Measurements from ENCODE around the gene KLF3. TPM values are rescaled to one million over a fixed set of nuclear protein-coding genes. Genes with fewer than 3 reads are reported as not detected.
"Not testable (repeated sequence)": the region's sequence is repeated elsewhere in the genome, so short reads cannot be mapped to it uniquely, and the experiment has no call there.

Gene KLF3
- total RNA-seq, 1 donor from 2014 or later, result 38.4 TPM

DNA sequence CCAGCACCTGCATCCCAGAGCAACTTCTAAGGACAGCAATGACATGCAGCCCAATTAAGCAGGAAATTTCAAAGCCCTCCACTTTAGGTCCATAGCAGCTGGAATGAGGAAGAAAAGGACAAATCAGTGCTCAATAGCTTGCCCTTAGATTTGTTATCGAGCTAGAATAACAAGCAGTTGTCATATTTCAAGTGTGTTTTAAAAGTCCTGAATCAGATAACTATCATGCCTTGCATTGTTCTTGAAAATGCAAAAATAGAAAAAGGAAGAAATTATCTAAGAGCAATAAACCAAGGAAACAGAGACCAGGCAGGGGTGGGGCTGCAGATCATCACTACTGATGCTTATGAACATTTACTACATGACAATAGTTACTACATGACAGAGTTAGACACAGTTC, 43.9 kb upstream of the KLF3 start:
- no peaks in the 10 kb centered on the region for H3K27me3 Mint-ChIP-seq (ENCODE audit: low read depth)
- no peak for DNase-seq (ENCODE audit: low read depth, low spot score)
- H3K4me1 Mint-ChIP-seq, result peaks cover 9% of the 10 kb centered on the region
- peaks cover 2% of the 10 kb centered on the region for H3K9me3 Mint-ChIP-seq
- H3K36me3 Mint-ChIP-seq (ENCODE audit: low read depth), result no peaks in the 10 kb centered on the region
- no peak overlapping the region for H3K27ac Mint-ChIP-seq (ENCODE audit: unreplicated experiment)
- TF ChIP-seq, protein P1, sequence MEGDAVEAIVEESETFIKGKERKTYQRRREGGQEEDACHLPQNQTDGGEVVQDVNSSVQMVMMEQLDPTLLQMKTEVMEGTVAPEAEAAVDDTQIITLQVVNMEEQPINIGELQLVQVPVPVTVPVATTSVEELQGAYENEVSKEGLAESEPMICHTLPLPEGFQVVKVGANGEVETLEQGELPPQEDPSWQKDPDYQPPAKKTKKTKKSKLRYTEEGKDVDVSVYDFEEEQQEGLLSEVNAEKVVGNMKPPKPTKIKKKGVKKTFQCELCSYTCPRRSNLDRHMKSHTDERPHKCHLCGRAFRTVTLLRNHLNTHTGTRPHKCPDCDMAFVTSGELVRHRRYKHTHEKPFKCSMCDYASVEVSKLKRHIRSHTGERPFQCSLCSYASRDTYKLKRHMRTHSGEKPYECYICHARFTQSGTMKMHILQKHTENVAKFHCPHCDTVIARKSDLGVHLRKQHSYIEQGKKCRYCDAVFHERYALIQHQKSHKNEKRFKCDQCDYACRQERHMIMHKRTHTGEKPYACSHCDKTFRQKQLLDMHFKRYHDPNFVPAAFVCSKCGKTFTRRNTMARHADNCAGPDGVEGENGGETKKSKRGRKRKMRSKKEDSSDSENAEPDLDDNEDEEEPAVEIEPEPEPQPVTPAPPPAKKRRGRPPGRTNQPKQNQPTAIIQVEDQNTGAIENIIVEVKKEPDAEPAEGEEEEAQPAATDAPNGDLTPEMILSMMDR (conservative IDR thresholded peaks at IDR 0.05), result no peak
- no peak overlapping the region for H3K4me3 Mint-ChIP-seq

DNA sequence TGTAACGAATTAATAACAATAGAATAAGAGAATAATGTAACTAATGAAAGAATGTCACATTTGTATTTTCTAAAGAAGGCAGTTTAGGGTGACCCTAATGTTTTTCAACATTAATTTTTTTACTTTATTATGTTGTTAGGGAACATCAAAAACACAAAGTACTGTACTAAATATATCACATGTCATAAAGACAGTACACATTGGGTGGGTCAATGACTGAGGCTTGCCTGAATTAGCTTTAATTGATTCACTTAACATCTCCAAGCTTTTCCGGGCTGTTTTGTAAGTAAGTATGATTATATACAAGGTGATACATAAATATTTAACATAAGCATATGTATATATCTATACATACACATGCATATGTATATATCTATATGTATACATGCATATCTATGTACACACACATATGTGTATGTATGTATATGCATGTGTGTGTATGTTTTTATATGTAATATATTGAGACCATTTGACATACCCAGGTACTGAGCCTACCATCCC, 43.4 kb upstream of the KLF3 start:
- peaks cover 12% of the 10 kb centered on the region for H3K4me1 Mint-ChIP-seq
- no peak for DNase-seq (ENCODE audit: low read depth, low spot score)
- H3K4me3 Mint-ChIP-seq, result no peak overlapping the region
- peaks cover under 1% of the 10 kb centered on the region for H3K36me3 Mint-ChIP-seq (ENCODE audit: low read depth)
- H3K27me3 Mint-ChIP-seq (ENCODE audit: low read depth), result no peaks in the 10 kb centered on the region
- H3K27ac Mint-ChIP-seq (ENCODE audit: unreplicated experiment), result no peak overlapping the region
- TF ChIP-seq, protein P1 (conservative IDR thresholded peaks at IDR 0.05), result no peak
- peaks cover 2% of the 10 kb centered on the region for H3K9me3 Mint-ChIP-seq

DNA sequence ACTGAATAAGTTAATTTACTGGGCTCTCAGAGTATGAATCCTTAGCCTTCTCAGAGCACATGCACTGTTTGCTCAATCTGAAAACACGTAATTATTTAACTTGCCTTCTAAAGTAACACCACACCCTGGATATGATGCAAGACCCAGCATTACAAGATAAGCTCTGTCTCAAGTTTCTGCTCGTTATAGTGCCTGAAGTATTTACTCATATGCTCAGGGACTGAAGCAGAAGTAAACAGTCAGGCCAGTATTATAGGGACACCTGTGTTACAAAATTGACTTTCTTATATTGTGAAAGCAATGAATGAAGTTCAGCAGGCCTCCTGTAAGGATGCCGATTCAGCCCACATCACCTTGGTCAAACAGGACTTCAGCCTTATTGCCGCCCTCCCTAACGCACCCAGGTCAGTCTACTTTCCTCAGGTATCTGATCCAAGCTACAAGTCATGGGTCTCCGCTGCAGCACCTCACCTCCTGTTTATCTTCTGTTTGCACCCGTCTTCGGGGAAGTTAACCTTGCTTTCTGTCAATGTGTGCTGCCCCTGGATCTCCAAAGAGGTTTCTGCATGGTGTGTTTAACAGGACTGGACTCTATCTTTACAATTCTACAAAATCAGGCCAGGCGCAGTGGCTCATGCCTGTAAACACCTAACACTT, 42.8 kb upstream of the KLF3 start:
- Mint-ChIP-seq H3K4me3 (no peak overlapping the region), H3K36me3 (ENCODE audit: low read depth) (peaks cover 6% of the 10 kb centered on the region), H3K9me3 (peaks cover 2% of the 10 kb centered on the region), H3K27ac (ENCODE audit: unreplicated experiment) (no peak overlapping the region), H3K27me3 (ENCODE audit: low read depth) (no peaks in the 10 kb centered on the region), H3K4me1 (peaks cover 18% of the 10 kb centered on the region)
- DNase-seq (ENCODE audit: low read depth, low spot score), result no peak
- TF ChIP-seq, protein P1 (conservative IDR thresholded peaks at IDR 0.05), result no peak

DNA sequence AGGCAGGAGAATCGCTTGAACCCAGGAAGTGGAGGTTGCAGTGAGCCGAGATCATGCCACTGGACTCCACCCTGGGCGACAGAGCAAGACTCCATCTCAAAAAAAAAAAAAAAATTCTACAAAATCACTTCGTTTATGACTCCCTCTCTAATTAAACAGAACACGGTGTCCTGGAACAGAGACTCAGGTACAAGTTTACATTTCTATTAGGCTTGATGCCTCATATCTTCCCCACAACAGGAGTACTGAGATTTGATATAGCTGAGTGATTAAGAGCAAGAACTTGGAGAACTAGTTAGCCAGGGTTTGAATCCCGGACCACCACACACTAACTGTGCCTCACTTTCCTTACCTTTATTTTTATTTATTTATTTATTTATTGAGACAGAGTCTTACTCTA, 42.2 kb upstream of the KLF3 start:
- peaks cover 6% of the 10 kb centered on the region for H3K36me3 Mint-ChIP-seq (ENCODE audit: low read depth)
- no peaks in the 10 kb centered on the region for H3K27me3 Mint-ChIP-seq (ENCODE audit: low read depth)
- no peak overlapping the region for H3K27ac Mint-ChIP-seq (ENCODE audit: unreplicated experiment)
- peaks cover 2% of the 10 kb centered on the region for H3K9me3 Mint-ChIP-seq
- H3K4me3 Mint-ChIP-seq, result no peak overlapping the region
- no peak for DNase-seq (ENCODE audit: low read depth, low spot score)
- TF ChIP-seq, protein P1 (conservative IDR thresholded peaks at IDR 0.05), result no peak
- peaks cover 18% of the 10 kb centered on the region for H3K4me1 Mint-ChIP-seq

DNA sequence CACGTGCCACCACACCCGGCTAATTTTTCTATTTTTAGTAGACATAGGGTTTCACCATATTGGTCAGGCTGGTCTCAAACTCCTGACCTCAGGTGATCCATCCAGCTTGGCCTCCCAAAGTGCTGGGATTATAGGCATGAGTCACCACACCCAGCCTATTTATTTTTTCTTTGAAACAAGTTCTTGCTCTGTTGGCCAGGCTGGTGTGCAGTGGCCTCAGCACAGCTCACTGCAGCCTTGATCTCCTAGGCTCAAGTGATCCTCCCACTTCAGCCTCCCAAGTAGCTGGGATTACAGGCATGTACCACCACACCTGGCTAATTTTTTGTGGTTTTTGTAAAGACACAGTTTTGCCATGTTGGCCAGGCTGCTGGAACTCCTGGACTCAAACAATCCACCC, 41.7 kb upstream of the KLF3 start:
- not testable (repeated sequence) for H3K4me3 Mint-ChIP-seq; H3K36me3 Mint-ChIP-seq (ENCODE audit: low read depth); H3K27me3 Mint-ChIP-seq (ENCODE audit: low read depth); H3K9me3 Mint-ChIP-seq; H3K27ac Mint-ChIP-seq (ENCODE audit: unreplicated experiment); DNase-seq (ENCODE audit: low read depth, low spot score)
- peaks cover 18% of the 10 kb centered on the region for H3K4me1 Mint-ChIP-seq

DNA sequence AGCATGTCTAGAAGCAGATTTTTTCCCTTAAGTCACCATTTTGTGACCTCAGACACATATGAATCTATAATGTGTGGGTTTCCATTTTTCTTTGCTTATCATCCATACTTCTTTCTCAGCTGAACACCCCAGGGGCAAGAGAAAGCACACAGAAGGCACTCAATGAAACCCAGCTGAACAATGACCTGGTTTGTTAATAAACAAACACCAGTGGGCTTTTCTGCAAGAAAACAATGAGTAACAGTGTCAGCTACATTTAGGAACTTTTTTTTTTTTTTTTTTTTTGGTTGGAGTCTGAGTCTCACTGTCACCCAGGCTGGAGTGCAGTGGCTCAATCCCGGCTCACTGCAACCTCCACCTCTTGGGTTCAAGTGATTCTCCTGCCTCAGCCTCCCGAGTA, 40.7 kb upstream of the KLF3 start:
- Mint-ChIP-seq H3K4me3 (no peak overlapping the region), H3K27ac (ENCODE audit: unreplicated experiment) (no peak overlapping the region)
- TF ChIP-seq, protein P1 (conservative IDR thresholded peaks at IDR 0.05), result no peak

More for the DNA sequence above, 40.7 kb upstream of the KLF3 start:
- H3K4me1 Mint-ChIP-seq, result peaks cover 18% of the 10 kb centered on the region
- H3K9me3 Mint-ChIP-seq, result peaks cover 2% of the 10 kb centered on the region
- H3K27me3 Mint-ChIP-seq (ENCODE audit: low read depth), result no peaks in the 10 kb centered on the region
- peaks cover 10% of the 10 kb centered on the region for H3K36me3 Mint-ChIP-seq (ENCODE audit: low read depth)
- DNase-seq (ENCODE audit: low read depth, low spot score), result no peak
